ENCODE measurements around the gene SMARCA1. TPM values are rescaled to one million over a fixed set of nuclear protein-coding genes. Genes with fewer than 3 reads are reported as not detected.
A peak's percentile ranks its signal among the peaks of the same experiment; 100 is the strongest.

Gene SMARCA1
- total and polyA plus RNA-seq, 2 of the 13 experiments (the other 11 are each of a cell fraction or from before 2014, with no cell fraction given) = 97.7 to 145 TPM

GRCh38 chrX:129525162-129525561 is 1.9 kb upstream of the SMARCA1 start (continued):
- TF ChIP-seq, protein P1, sequence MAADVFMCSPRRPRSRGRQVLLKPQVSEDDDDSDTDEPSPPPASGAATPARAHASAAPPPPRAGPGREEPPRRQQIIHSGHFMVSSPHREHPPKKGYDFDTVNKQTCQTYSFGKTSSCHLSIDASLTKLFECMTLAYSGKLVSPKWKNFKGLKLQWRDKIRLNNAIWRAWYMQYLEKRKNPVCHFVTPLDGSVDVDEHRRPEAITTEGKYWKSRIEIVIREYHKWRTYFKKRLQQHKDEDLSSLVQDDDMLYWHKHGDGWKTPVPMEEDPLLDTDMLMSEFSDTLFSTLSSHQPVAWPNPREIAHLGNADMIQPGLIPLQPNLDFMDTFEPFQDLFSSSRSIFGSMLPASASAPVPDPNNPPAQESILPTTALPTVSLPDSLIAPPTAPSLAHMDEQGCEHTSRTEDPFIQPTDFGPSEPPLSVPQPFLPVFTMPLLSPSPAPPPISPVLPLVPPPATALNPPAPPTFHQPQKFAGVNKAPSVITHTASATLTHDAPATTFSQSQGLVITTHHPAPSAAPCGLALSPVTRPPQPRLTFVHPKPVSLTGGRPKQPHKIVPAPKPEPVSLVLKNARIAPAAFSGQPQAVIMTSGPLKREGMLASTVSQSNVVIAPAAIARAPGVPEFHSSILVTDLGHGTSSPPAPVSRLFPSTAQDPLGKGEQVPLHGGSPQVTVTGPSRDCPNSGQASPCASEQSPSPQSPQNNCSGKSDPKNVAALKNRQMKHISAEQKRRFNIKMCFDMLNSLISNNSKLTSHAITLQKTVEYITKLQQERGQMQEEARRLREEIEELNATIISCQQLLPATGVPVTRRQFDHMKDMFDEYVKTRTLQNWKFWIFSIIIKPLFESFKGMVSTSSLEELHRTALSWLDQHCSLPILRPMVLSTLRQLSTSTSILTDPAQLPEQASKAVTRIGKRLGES (CRISPR knock-in tag; IDR thresholded peaks at IDR 0.05; ENCODE audit: borderline replicate concordance) = no peak
- TF ChIP-seq, protein P2, sequence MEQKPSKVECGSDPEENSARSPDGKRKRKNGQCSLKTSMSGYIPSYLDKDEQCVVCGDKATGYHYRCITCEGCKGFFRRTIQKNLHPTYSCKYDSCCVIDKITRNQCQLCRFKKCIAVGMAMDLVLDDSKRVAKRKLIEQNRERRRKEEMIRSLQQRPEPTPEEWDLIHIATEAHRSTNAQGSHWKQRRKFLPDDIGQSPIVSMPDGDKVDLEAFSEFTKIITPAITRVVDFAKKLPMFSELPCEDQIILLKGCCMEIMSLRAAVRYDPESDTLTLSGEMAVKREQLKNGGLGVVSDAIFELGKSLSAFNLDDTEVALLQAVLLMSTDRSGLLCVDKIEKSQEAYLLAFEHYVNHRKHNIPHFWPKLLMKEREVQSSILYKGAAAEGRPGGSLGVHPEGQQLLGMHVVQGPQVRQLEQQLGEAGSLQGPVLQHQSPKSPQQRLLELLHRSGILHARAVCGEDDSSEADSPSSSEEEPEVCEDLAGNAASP (CRISPR knock-in tag; IDR thresholded peaks at IDR 0.05; ENCODE audit: borderline replicate concordance) = peak; percentile 56
- TF ChIP-seq, protein P3, sequence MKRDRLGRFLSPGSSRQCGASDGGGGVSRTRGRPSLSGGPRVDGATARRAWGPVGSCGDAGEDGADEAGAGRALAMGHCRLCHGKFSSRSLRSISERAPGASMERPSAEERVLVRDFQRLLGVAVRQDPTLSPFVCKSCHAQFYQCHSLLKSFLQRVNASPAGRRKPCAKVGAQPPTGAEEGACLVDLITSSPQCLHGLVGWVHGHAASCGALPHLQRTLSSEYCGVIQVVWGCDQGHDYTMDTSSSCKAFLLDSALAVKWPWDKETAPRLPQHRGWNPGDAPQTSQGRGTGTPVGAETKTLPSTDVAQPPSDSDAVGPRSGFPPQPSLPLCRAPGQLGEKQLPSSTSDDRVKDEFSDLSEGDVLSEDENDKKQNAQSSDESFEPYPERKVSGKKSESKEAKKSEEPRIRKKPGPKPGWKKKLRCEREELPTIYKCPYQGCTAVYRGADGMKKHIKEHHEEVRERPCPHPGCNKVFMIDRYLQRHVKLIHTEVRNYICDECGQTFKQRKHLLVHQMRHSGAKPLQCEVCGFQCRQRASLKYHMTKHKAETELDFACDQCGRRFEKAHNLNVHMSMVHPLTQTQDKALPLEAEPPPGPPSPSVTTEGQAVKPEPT (CRISPR knock-in tag; IDR thresholded peaks at IDR 0.05; ENCODE audit: low read depth) = no peak
- no peak for TF ChIP-seq RAD51 (IDR thresholded peaks at IDR 0.05; ENCODE audit: borderline replicate concordance)
- TF ChIP-seq ZNF576 (CRISPR knock-in tag; IDR thresholded peaks at IDR 0.05) = no peak
- no peak for TF ChIP-seq ZNF30 (CRISPR knock-in tag; IDR thresholded peaks at IDR 0.05)
- no peak for TF ChIP-seq TOE1 (CRISPR knock-in tag; IDR thresholded peaks at IDR 0.05)
- no peak for TF ChIP-seq ZNF546 (CRISPR knock-in tag; conservative IDR thresholded peaks at IDR 0.05)
- TF ChIP-seq FOXC1 (CRISPR knock-in tag; IDR thresholded peaks at IDR 0.05; ENCODE audit: borderline replicate concordance) = no peak
- TF ChIP-seq ISX (CRISPR knock-in tag; conservative IDR thresholded peaks at IDR 0.05) = no peak
- TF ChIP-seq PREB (CRISPR knock-in tag; IDR thresholded peaks at IDR 0.05) = no peak
- TF ChIP-seq SCMH1 (CRISPR knock-in tag; IDR thresholded peaks at IDR 0.05; ENCODE audit: borderline replicate concordance) = no peak
- peak; percentile 94 for TF ChIP-seq TBX2 (CRISPR knock-in tag; IDR thresholded peaks at IDR 0.05; ENCODE audit: borderline replicate concordance)
- no peak for TF ChIP-seq ZNF607 (CRISPR knock-in tag; IDR thresholded peaks at IDR 0.05; ENCODE audit: borderline replicate concordance)
- peak; percentile 81; the same call in 1 of the 2 replicates for TF ChIP-seq ZNF205 (CRISPR knock-in tag; IDR thresholded peaks at IDR 0.05)
- no peak for TF ChIP-seq ZFY (CRISPR knock-in tag; IDR thresholded peaks at IDR 0.05)
- TF ChIP-seq CEBPG (CRISPR knock-in tag; IDR thresholded peaks at IDR 0.05) = peak; percentile 82
- peak; percentile 84 for TF ChIP-seq FOXP1 (IDR thresholded peaks at IDR 0.05)
- peak; percentile 96 for TF ChIP-seq FOXP1 (CRISPR knock-in tag; IDR thresholded peaks at IDR 0.05)
